SU-DHL-6 (cell line): Measurements from ENCODE around the gene HSPH1.

Experiments used
- H2AFZ ChIP-seq: fragments of 200-600 bp; sonication (generic); 2 replicates; pipeline ENCODE4 v1.6.1; 2014; ENCODE audit warnings: low read depth, mild to moderate bottlenecking, moderate library complexity, mixed read lengths, antibody characterized with exemption, low read length; ENCODE audit not compliant: severe bottlenecking
- H3F3A ChIP-seq: fragments of 200-600 bp; shearing (Covaris generic); 2 replicates; pipeline ENCODE4 v1.6.0; 2016; ENCODE audit warnings: antibody characterized with exemption, mild to moderate bottlenecking; ENCODE audit not compliant: insufficient read depth
- H3K27ac ChIP-seq: fragments of 200-600 bp; sonication (generic); 2 replicates; pipeline ENCODE4 v1.5.1; 2016; ENCODE audit warnings: low read depth, mild to moderate bottlenecking, low read length, moderate library complexity, mixed read lengths
- H3K27me3 ChIP-seq: fragments of 200-600 bp; sonication (generic), shearing (Covaris generic); 2 replicates; pipeline ENCODE4 v1.6.0; 2014; ENCODE audit warnings: mild to moderate bottlenecking, low read length
- H3K36me3 ChIP-seq: fragments of 200-600 bp; sonication (generic); 2 replicates; pipeline ENCODE4 v1.6.1; 2014; ENCODE audit warnings: mild to moderate bottlenecking, low read length, mixed read lengths
- H3K4me2 ChIP-seq: fragments of 300-600, 200-600 bp; shearing (Covaris generic), sonication (generic); 2 replicates; pipeline ENCODE4 v1.6.0; 2014; ENCODE audit warnings: low read length, low read depth, mild to moderate bottlenecking; ENCODE audit not compliant: poor library complexity, severe bottlenecking
- H3K4me3 ChIP-seq: fragments of 200-600 bp; sonication (generic); 2 replicates; pipeline ENCODE4 v1.5.1; 2014; ENCODE audit warnings: antibody characterized with exemption, low read length, mild to moderate bottlenecking, mixed read lengths; ENCODE audit not compliant: insufficient read depth, poor library complexity, severe bottlenecking
- H3K79me2 ChIP-seq: fragments of 200-600 bp; sonication (generic); 2 replicates; pipeline ENCODE4 v1.6.1; 2014; ENCODE audit warnings: mild to moderate bottlenecking, low read length, moderate library complexity; ENCODE audit not compliant: insufficient read depth
- H3K9ac ChIP-seq: fragments of 200-600 bp; sonication (generic); 2 replicates; pipeline ENCODE4 v1.7.0; 2014; ENCODE audit warnings: mild to moderate bottlenecking, low read length
- H3K9me2 ChIP-seq: fragments of 200-600 bp; sonication (generic); replicated peaks from 2 replicates; pipeline ENCODE4 v1.6.1; 2014; ENCODE audit warnings: low read length; ENCODE audit not compliant: insufficient read depth
- H3K9me3 ChIP-seq: fragments of 200-600 bp; sonication (generic); 2 replicates; pipeline ENCODE4 v1.6.1; 2014; ENCODE audit warnings: low read length, mixed read lengths; ENCODE audit not compliant: insufficient read depth
- H4K20me1 ChIP-seq: fragments of 200-600 bp; sonication (generic); 2 replicates; pipeline ENCODE4 v1.6.1; 2014; ENCODE audit warnings: low read depth, mild to moderate bottlenecking, antibody characterized with exemption, low read length, moderate library complexity, mixed read lengths
- CTCF ChIP-seq: fragments of 200-600 bp; sonication (generic); IDR thresholded peaks from one replicate; pipeline ENCODE4 v1.5.1; 2017; ENCODE audit warnings: antibody characterized with exemption, mild to moderate bottlenecking, low read length, moderate library complexity; ENCODE audit not compliant: insufficient read depth, poor library complexity, severe bottlenecking
- EZH2phosphoT487 ChIP-seq: fragments of 200-600 bp; sonication (generic), shearing (Covaris generic); conservative IDR thresholded peaks from 2 replicates; pipeline ENCODE4 v1.6.1; 2018; ENCODE audit warnings: mild to moderate bottlenecking, antibody characterized with exemption, low read length, moderate library complexity, mixed read lengths

Gene HSPH1

GRCh38 chr13:31160857-31161556, 697 bp downstream of the HSPH1 start:
- H3K9ac ChIP-seq, result peak overlapping the region; percentile 89
- no peaks in the 10 kb centered on the region for H3K27me3 ChIP-seq
- TF ChIP-seq EZH2phosphoT487, result no peak
- TF ChIP-seq CTCF, result no peak
- peaks cover 3% of the 10 kb centered on the region; the same call in 1 of the 2 replicates for H4K20me1 ChIP-seq
- peak overlapping the region; percentile 88 for H3K4me2 ChIP-seq
- H3F3A ChIP-seq, result no peaks in the 10 kb centered on the region
- peak overlapping the region; percentile 69 for H3K27ac ChIP-seq
- peak overlapping the region; percentile 55 for H2AFZ ChIP-seq
- no peaks in the 10 kb centered on the region for H3K9me3 ChIP-seq
- H3K9me2 ChIP-seq, result no peaks in the 10 kb centered on the region
- peak overlapping the region; percentile 85 for H3K4me3 ChIP-seq
- H3K36me3 ChIP-seq, result peaks cover 22% of the 10 kb centered on the region
- H3K79me2 ChIP-seq, result peaks cover 53% of the 10 kb centered on the region

GRCh38 chr13:31159306-31159705, 2.4 kb downstream of the HSPH1 start:
- Histone ChIP-seq H2AFZ (no peak overlapping the region), H4K20me1 (peaks cover 3% of the 10 kb centered on the region; the same call in 1 of the 2 replicates), H3K27ac (no peak overlapping the region), H3K9me3 (no peaks in the 10 kb centered on the region), H3K9me2 (no peaks in the 10 kb centered on the region), H3K79me2 (peaks cover 62% of the 10 kb centered on the region), H3K36me3 (peaks cover 36% of the 10 kb centered on the region), H3K4me2 (peak overlapping the region; percentile 88), H3K27me3 (no peaks in the 10 kb centered on the region), H3K9ac (peak overlapping the region; percentile 89), H3F3A (no peaks in the 10 kb centered on the region), H3K4me3 (peak overlapping the region; percentile 85)
- TF ChIP-seq CTCF, result no peak
- TF ChIP-seq EZH2phosphoT487, result no peak

GRCh38 chr13:31154939-31155338, 6.8 kb downstream of the HSPH1 start:
- no peak overlapping the region for H3K27ac ChIP-seq
- H3K9me2 ChIP-seq, result no peaks in the 10 kb centered on the region
- H3K4me3 ChIP-seq, result no peak overlapping the region
- no peaks in the 10 kb centered on the region for H3K9me3 ChIP-seq
- no peak overlapping the region for H3K9ac ChIP-seq
- no peak for TF ChIP-seq CTCF
- no peak for TF ChIP-seq EZH2phosphoT487
- H3K4me2 ChIP-seq, result no peak overlapping the region
- peaks cover 76% of the 10 kb centered on the region for H3K36me3 ChIP-seq
- H2AFZ ChIP-seq, result no peak overlapping the region
- peaks cover 45% of the 10 kb centered on the region for H3K79me2 ChIP-seq
- peaks cover 3% of the 10 kb centered on the region; the same call in 1 of the 2 replicates for H4K20me1 ChIP-seq
- H3F3A ChIP-seq, result 0 out of 2 replicates have a peak, but pooled peaks cover 9% of the 10 kb centered on the region
- no peaks in the 10 kb centered on the region for H3K27me3 ChIP-seq
